ENCODE results near the gene CORO1C.

DNA sequence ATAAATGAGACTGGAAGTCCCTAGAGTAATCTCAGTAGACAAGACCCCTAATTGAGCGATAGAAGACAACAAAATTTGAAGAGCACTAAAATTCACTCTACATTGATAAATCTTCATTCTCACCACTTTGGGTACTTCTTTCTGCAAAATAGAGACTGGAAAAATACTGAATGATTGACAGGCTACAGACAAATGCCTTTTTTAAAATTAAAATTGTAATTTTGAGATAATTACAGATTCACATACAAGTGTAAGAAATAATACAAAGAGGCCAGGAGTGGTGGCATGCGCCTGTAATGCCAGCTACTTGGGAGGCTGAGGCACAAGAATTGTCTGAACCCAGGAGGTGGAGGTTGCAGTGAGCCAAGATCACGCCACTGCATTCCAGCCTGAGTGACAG lies 4.5 kb upstream of the CORO1C start:
- TF ChIP-seq CTCF (IDR thresholded peaks at IDR 0.05; ENCODE audit: extremely low read depth in 1 of 2, insufficient read depth in 1 of 2, low read depth in 1 of 2, low read length in 2 of 2) (no peak), POLR2AphosphoS5 (IDR thresholded peaks at IDR 0.05; ENCODE audit: insufficient read depth, low read depth, low read length) (no peak), FOS (IDR thresholded peaks at IDR 0.05; ENCODE audit: borderline replicate concordance, insufficient read depth, low read length) (no peak), POLR2A (IDR thresholded peaks at IDR 0.05; ENCODE audit: low read depth, low read length) (no peak), EZH2 (IDR thresholded peaks at IDR 0.05; ENCODE audit: borderline replicate concordance, low read depth, low read length, severe bottlenecking) (no peak), GATA2 (IDR thresholded peaks at IDR 0.05; ENCODE audit: insufficient read depth, insufficient read length, low read depth, low read length) (no peak)
- TF ChIP-seq, protein P1, sequence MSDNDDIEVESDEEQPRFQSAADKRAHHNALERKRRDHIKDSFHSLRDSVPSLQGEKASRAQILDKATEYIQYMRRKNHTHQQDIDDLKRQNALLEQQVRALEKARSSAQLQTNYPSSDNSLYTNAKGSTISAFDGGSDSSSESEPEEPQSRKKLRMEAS (IDR thresholded peaks at IDR 0.05; ENCODE audit: insufficient read depth, insufficient read length), result no peak

All from endothelial cell of umbilical vein (primary cell).